ENCODE measurements around the gene RANBP17.

Gene RANBP17

DNA sequence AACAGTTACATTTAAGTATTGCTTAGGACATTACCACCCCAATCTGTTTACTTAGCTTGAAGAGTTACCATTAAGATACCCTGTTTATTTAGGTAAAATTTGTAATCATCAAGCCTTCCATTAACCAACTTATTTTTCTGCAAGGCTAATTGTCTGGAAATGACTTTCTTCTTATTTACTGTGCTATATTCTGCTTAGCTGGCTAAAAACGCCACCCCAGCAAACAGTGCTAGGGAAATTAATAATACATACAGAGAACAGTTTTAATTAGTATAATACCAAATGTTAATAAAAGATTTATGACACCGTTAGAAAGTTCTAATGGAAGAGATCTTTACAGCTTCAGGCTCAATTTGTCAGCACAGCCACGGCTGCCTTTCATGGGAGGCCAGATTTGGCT lies 461.2 kb downstream of the RANBP17 start:
- DNase-seq = no peak

DNA sequence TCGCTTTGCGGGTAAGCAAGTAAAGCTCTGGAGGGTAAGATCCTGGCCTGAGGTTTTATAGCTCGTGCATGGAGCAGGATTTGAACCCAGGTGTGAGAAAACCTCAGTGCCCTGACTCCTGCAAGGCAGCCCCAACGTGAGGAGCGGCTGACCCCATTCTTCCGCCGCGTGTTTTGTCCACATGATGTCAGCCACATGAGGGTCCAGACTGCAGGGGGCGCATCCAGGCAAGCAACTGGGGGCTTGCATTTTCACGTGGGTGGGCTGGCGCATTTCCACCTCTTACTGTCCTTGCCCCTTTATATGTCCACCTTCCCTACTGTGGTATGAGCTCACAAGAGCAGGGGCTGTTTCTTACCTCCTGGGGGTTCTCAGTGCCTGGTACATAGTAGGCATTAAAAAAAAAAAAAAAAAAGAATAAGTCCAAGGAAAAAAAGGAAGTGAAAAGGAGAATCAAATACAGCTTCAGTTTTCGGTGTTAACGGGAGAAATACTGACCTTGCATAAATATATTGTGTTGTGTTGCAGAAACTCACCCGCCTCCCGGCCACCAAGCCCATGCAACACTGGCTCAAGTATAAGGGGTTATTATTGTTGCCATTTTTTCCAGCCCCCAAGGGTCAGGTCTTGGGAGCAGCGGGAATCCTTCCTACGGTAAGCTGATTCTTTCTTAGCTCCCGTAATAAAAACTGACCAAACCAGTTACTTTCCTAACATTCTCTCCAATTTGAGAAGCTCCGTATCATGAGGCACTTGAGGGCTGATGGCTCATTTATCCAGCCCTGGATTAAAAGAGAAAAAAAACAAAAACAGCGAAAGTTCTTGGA lies 462.2 kb downstream of the RANBP17 start:
- DNase-seq = no peak

DNA sequence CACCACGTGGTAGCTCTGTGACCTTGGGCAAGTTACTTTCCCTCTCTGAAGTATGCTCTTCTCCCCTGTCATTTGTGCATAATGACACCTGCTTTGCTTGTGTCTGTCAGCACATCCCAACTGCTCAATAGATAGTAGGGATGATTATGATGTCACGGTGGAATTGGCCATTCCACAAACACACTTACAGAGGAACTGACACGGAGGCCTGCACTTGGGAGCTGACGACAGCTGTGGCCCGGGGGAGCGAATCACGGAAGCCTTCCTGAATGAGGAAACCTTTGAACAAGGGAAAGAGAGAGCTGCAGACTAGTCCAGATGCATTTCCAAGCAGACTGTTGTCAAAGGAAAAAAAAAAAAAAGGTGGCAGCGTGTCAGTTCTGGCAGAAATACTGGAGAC lies 468.2 kb downstream of the RANBP17 start:
- no peak for DNase-seq

DNA sequence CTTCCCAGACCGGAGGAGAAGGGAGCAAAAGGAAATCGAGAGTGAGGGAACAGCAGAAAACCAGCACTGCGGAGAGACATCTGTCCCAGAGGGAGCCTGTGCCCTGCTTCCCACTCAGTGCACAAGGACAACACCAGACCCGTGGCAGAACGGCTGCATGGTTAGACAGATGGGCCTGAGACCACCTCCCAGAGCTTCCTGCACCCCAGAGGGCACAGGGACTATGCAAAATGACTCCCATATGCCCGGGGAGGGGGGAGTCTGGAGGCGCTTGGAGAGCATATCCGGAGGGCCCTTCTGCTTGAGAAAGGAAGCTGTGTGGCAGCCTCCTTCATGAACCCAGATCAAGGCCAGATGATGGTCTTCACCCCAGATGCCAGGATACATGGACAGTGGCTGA lies 473.8 kb downstream of the RANBP17 start:
- DNase-seq = peak; percentile 28

DNA sequence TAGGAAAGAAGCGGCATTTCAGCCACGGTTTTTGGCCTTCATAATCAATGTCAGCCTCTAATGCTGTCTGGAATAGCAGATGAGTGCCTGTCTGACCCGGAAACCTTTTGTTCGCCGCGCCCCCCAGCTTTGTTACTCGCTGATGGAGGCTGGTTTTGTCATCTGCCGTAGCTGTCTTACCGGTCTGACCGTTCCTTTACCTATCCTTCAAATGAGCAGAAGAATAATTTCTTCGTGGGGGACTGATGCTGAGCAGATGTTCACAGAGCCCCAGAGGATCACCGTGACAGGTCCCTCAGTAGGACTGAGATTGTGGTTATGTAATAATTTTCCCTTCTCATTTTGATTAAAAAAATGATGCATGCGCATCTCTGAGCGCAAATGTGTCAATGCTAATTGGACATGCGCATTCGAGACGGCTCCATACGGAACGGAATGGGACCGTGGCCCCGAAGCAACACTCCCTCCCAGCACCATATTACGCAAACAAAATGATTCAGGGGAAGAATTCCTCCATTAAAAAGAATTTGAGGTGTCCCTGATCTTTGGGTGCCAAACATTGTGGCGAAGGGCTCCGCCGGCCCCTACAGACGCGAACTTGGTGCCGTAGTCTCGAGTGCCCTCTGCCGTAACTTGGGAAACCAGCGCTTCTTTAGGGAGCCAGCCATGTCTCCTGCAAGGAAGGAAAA lies 474.8 kb downstream of the RANBP17 start:
- DNase-seq = peak; percentile 81

DNA sequence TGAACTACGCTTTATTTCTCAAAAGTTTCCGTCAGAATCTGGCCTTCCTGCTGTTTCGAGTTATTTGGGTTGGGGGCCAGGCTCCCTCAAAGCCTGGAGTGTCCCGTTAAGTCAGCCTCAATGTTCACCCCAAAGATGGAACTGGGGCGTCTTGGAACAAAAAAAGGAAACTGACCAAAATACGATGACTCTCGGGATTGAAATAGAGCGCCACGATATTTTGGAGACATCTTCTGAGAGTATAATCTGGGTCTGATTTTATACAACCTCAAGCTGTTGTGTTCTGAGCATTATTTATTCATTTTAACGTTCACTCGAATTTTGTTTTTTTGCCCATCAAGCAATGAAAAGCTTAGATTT lies 475.4 kb downstream of the RANBP17 start:
- DNase-seq = no peak

DNA sequence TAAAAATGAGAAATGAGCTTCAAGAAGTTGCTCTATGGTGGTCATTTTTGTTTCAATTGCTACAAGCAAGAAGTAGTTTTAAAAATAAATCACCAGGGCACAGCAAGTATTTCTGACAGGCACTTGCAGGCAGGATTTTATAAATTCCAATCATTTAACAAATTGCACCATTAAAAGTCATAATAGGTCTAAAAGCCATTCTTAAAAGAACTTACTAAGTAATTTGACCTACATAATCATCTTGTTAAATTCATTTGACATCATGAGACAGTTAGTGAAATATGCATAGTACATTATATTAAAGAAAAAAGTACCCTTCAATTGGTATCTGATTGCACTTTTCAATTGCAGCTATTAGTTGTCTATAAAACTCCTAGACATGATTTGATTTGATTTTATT lies 478.2 kb downstream of the RANBP17 start:
- no peak for DNase-seq

DNA sequence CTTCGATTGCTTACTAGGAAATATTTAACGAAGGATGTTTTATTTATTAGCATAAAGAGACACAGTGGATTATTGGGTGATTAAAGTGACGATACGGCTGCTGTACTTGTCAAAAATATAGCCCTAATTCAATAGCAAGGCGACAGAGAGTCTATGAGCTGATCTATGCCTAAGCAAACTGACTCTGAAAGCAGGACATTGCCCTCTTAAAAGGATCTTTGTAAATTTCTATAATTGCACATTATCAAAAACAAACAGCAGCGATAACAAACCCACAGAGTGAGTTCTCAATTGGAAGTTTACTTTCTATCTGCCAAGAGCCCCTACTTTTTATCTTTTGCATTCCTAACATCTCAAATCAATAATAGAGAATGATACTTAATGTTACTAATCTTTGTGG lies 478.7 kb downstream of the RANBP17 start:
- no peak for DNase-seq

DNA sequence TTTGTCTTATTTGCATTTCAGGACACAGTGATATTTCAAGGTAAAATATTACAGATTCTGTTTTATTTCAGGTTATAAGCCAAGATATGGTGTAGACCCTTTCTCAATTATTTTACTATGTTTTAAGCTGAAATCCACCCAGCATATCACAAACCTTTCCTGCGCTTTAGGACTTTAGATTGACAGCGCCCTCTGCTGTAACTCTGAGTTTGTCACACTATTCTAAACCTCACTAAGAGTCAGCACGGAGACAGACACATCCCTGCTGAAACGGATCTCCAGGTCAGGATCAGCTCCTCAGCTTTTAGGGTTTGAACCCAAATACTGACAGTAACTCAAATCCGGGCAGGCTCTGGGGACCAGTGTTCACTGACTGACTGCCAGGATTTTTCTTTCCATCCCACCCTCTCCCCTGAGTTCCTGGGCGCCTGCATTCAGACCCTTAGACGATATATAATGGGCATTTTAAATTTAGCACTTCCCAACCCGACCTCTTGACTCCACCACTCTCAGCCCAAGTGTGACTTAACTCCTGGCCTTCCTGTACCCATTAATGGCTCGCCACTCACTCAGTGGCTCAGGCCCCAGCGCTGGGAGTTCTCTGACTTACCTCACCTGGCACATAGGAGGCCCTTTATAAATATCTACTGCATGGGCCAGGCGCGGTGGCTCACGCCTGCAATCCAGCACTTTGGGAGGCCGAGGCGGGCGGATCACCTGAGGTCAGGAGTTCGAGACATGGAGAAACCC lies 480.7 kb downstream of the RANBP17 start:
- DNase-seq = peak; percentile 61

DNA sequence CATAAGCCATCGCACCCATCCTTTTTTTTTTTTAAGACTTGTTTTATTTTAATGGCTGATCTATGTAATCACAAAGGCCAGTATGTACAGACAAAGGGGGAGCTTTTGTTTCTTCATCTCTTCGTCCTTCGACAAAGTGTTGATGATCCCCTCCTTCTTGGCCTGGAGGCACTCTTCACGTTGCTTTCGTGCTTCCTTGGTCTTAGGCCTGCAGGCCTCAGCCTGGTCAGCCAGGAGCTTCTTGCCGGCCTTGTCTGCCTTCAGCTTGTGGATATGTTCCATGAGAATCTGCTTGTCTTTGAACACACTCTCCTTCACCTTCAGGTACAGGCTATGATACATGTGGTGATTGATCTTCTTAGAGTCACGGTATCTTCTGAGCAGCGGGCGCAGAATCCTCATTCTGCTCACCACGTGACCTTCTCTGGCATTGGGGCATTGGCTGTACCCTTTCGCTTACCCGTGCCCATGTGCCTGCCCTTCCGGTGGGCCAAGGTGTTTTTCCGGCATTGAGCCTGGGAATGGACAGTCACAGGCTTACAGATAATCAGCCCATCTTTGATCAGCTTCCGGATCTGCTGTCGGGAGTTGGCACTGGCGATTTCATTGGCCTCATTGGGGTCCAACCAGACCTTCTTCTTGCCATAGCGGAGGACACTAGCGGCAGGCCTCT lies 483.3 kb downstream of the RANBP17 start:
- DNase-seq = no peak

Data from retina (tissue), 1 donor.